Neural progenitor cell (in vitro differentiated cells): ENCODE results near the gene PTPRR.

Experiments used
- CTCF ChIP-seq: fragments of 200-600 bp; sonication (generic); IDR thresholded peaks from 2 replicates; pipeline ENCODE4 v1.5.1; 2017; ENCODE audit warnings: antibody characterized with exemption, mild to moderate bottlenecking
- EZH2 ChIP-seq: fragments of 200-600 bp; sonication (generic); IDR thresholded peaks from 2 replicates; pipeline ENCODE4 v1.6.1; 2017; ENCODE audit warnings: antibody characterized with exemption, mild to moderate bottlenecking, moderate library complexity
- EZH2phosphoT487 ChIP-seq: fragments of 200-600 bp; sonication (generic); IDR thresholded peaks from 2 replicates; pipeline ENCODE4 v1.6.1; 2017; ENCODE audit warnings: antibody characterized with exemption

GRCh38 chr12:70660620-70661219 lies 259.8 kb downstream of the PTPRR start:
- no peak for TF ChIP-seq EZH2phosphoT487
- no peak for TF ChIP-seq CTCF
- no peak for TF ChIP-seq EZH2
